ENCODE data around the gene CAB39L.

- TF ChIP-seq HNF4G (IDR thresholded peaks at IDR 0.05), result no peak
- peak; percentile 41 for TF ChIP-seq YY1 (IDR thresholded peaks at IDR 0.05)
- TF ChIP-seq CTCF (IDR thresholded peaks at IDR 0.05; ENCODE audit: low read depth, low read length, missing input control), result no peak
- no peak for TF ChIP-seq JUND (IDR thresholded peaks at IDR 0.05)
- TF ChIP-seq TAF1 (conservative IDR thresholded peaks at IDR 0.05), result no peak
- no peak for TF ChIP-seq GABPA (IDR thresholded peaks at IDR 0.05 in 1 of 2, conservative IDR thresholded peaks at IDR 0.05 in 1 of 2)
- no peak for TF ChIP-seq ATF3 (IDR thresholded peaks at IDR 0.05)
- no peak for TF ChIP-seq FOXA1 (IDR thresholded peaks at IDR 0.05)
- TF ChIP-seq HNF4A (conservative IDR thresholded peaks at IDR 0.05), result no peak
- no peak for TF ChIP-seq RAD21 (IDR thresholded peaks at IDR 0.05)
- TF ChIP-seq EGR1 (IDR thresholded peaks at IDR 0.05; ENCODE audit: low read depth in 2 of 2), result no peak
Observed at GRCh38 chr13:49444524-49445395, 896 bp upstream of the CAB39L start.

Data from liver (tissue), 3 donors.